Prostate gland (tissue), 2 donors: ENCODE measurements around the gene CTNNA2. TPM values are rescaled to one million over a fixed set of nuclear protein-coding genes. Genes with fewer than 3 reads are reported as not detected.

Experiments used
- DNase-seq: peaks from one replicate; pipeline ENCODE4 v3.0.0-alpha.2; 2019; ENCODE audit warnings: low spot score
- H3K27ac ChIP-seq, 2 donors: fragments of 200-600 bp; sonication (generic); 2 replicates each; pipeline ENCODE4 v1.5.1; 2017 to 2019
- H3K27me3 ChIP-seq: fragments of 200-600 bp; sonication (generic); replicated peaks from 2 replicates; pipeline ENCODE4 v1.5.1; 2019; ENCODE audit not compliant: insufficient read depth
- H3K36me3 ChIP-seq, 2 donors: fragments of 200-600 bp; sonication (generic); 1 replicate in 1 of 2; 2 replicates in 1 of 2; pipeline versions ENCODE4 v1.5.1 to v1.8.1; 2017 to 2019
- H3K4me1 ChIP-seq: fragments of 200-600 bp; sonication (generic); replicated peaks from 2 replicates; pipeline ENCODE4 v1.5.1; 2019
- H3K4me3 ChIP-seq, 2 donors: fragments of 200-600 bp; sonication (generic); 2 replicates each; pipeline ENCODE4 v1.5.1; 2017 to 2019
- H3K9me3 ChIP-seq: fragments of 200-600 bp; sonication (generic); 2 replicates; pipeline ENCODE4 v1.5.1; 2017
- CTCF ChIP-seq, 4 experiments: fragments of 200-600 bp in 2 of 4; fragments of 450-650 bp in 2 of 4; sonication (generic) in 2 of 4; IDR thresholded peaks; 1 replicate in 3 of 4; 2 replicates in 1 of 4; pipeline ENCODE4 v1.5.1; 2016 to 2019; ENCODE audit warnings: antibody characterized with exemption in 4 of 4, mild to moderate bottlenecking in 2 of 4, moderate library complexity in 2 of 4
- POLR2A ChIP-seq: fragments of 450-650 bp; IDR thresholded peaks from one replicate; pipeline ENCODE4 v1.6.1; 2016; ENCODE audit warnings: antibody characterized with exemption, mild to moderate bottlenecking
- POLR2AphosphoS5 ChIP-seq: sonication (generic); formaldehyde crosslinking; IDR thresholded peaks from one replicate; pipeline ENCODE4 v1.6.1; 2017; ENCODE audit warnings: antibody characterized with exemption
- WGBS: methylation state at CpG from one replicate; pipeline ENCODE4 v1.1.5; 2018; 5-methylcytosine and 5-hydroxymethylcytosine counted together
- intact Hi-C: fragments of 100-400 bp; cut with DNase I; formaldehyde crosslinking; loops from one replicate; pipeline ENCODE4 v1.14.2; 2022
- total RNA-seq, 2 donors: library from RNA; depleted of rRNA; stranded (reverse); fragments of >200 nt; gene quantifications; one replicate each; pipeline ENCODE4 v1.1.0, GENCODE V29; 2016

CTNNA2 gene
- total RNA-seq, 2 donors from 2014 or later = 24.3 TPM; not detected in 1

- intact Hi-C loops = no loop called here
- DNase-seq = no peak
- Histone ChIP-seq H3K4me1 (no peaks in the 10 kb centered on the region), H3K27ac (no peak overlapping the region), H3K27me3 (no peaks in the 10 kb centered on the region), H3K36me3 (no peaks in the 10 kb centered on the region), H3K4me3 (no peak overlapping the region), H3K9me3 (no peaks in the 10 kb centered on the region)
- TF ChIP-seq CTCF (IDR thresholded peaks at IDR 0.05) = no peak
- no peak for TF ChIP-seq POLR2AphosphoS5
- no peak for TF ChIP-seq POLR2A
- WGBS = 68% methylated on average over 6 of the region's 6 CpGs
These were observed 311.4 kb downstream of the CTNNA2 start for GRCh38 chr2:79824086-79824786.

- no peaks in the 10 kb centered on the region for H3K4me1 ChIP-seq
- no peaks in the 10 kb centered on the region for H3K27me3 ChIP-seq
- intact Hi-C loops = no loop called here
- no peak overlapping the region for H3K27ac ChIP-seq
- no peaks in the 10 kb centered on the region for H3K9me3 ChIP-seq
- no peaks in the 10 kb centered on the region for H3K36me3 ChIP-seq
- no peak for DNase-seq
- 98% methylated on average over 1 of the region's 1 CpG for WGBS
- TF ChIP-seq CTCF (IDR thresholded peaks at IDR 0.05) (no peak), POLR2AphosphoS5 (no peak), POLR2A (no peak)
- no peak overlapping the region for H3K4me3 ChIP-seq
These were observed 315.0 kb downstream of the CTNNA2 start for GRCh38 chr2:79827881-79828280.

GRCh38 chr2:79830501-79830900 is 317.6 kb downstream of the CTNNA2 start:
- DNase-seq = no peak
- Histone ChIP-seq H3K27ac (no peak overlapping the region), H3K4me3 (no peak overlapping the region), H3K36me3 (no peaks in the 10 kb centered on the region), H3K9me3 (no peaks in the 10 kb centered on the region), H3K4me1 (no peaks in the 10 kb centered on the region), H3K27me3 (no peaks in the 10 kb centered on the region)
- 29% methylated on average over 7 of the region's 7 CpGs for WGBS
- intact Hi-C loops = no loop called here
- TF ChIP-seq POLR2A (no peak), POLR2AphosphoS5 (no peak), CTCF (IDR thresholded peaks at IDR 0.05) (no peak)

- WGBS = 22% methylated on average over 3 of the region's 3 CpGs
These were observed 319.1 kb downstream of the CTNNA2 start for GRCh38 chr2:79831961-79832360.

More at GRCh38 chr2:79831961-79832360, 319.1 kb downstream of the CTNNA2 start:
- no peak overlapping the region for H3K4me3 ChIP-seq
- H3K27ac ChIP-seq = no peak overlapping the region
- H3K4me1 ChIP-seq = no peaks in the 10 kb centered on the region
- no peaks in the 10 kb centered on the region for H3K9me3 ChIP-seq
- TF ChIP-seq POLR2A = no peak
- TF ChIP-seq POLR2AphosphoS5 = no peak
- TF ChIP-seq CTCF (IDR thresholded peaks at IDR 0.05) = no peak
- no peaks in the 10 kb centered on the region for H3K36me3 ChIP-seq
- H3K27me3 ChIP-seq = no peaks in the 10 kb centered on the region
- DNase-seq = no peak
- intact Hi-C loops = no loop called here
